Midbrain (tissue), 1 donor: ENCODE data around the gene TOP3A.

Source experiments
- DNase-seq: peaks from one replicate; lab custom pipeline; 2025; lab: John Stamatoyannopoulos, UW

The TOP3A gene

DNA sequence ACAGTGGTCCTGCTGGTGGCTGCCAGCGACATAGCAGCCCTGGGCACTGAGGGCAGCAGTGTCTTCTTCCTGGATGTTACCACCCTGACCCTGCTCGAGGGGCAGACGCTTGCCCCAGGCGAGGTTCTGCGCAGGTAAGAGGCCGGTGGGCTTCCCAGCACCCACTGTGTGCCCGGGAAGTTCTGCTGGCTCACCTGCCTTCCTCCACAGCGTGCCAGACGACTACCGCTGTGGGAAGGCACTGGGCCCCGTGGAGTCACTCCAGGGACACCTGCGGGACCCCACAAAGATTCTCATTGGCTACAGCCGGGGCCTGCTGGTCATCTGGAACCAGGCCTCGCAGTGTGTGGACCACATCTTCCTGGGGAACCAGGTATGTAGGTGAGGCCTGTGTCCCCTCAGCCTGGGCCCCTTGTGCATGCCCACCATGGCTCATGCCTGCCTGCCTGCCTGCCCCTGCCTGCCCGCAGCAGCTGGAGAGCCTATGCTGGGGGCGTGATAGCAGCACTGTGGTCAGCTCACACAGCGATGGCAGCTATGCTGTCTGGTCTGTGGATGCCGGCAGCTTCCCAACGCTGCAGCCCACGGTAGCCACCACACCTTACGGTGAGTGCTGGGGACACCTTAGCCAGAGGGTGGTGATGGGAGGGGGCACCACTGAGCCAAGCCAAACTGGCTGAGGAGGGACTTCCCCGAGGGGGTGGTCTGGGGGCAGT, 80.8 kb downstream of the TOP3A start:
- no peak for DNase-seq

DNA sequence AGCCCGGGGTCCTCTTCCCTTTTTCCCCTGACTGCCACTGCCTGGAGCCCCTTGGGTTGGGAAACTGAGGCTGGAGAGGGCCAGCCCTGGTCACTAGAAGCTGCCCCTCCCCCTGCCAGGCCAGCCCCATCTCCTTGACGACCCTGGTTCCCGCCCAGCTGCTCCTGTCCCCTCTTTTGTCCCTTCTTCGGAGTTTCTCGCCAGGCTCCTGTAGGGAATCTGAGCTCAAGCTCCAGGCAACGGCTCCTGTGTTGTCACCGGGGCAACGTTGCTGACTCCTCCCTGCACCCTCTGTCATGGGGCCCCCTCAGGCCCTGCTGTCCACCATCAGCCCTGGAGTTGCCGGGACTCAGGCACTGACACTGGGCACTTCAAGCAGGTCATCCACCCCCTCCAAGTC, 83.6 kb downstream of the TOP3A start:
- peak; percentile 37 for DNase-seq

DNA sequence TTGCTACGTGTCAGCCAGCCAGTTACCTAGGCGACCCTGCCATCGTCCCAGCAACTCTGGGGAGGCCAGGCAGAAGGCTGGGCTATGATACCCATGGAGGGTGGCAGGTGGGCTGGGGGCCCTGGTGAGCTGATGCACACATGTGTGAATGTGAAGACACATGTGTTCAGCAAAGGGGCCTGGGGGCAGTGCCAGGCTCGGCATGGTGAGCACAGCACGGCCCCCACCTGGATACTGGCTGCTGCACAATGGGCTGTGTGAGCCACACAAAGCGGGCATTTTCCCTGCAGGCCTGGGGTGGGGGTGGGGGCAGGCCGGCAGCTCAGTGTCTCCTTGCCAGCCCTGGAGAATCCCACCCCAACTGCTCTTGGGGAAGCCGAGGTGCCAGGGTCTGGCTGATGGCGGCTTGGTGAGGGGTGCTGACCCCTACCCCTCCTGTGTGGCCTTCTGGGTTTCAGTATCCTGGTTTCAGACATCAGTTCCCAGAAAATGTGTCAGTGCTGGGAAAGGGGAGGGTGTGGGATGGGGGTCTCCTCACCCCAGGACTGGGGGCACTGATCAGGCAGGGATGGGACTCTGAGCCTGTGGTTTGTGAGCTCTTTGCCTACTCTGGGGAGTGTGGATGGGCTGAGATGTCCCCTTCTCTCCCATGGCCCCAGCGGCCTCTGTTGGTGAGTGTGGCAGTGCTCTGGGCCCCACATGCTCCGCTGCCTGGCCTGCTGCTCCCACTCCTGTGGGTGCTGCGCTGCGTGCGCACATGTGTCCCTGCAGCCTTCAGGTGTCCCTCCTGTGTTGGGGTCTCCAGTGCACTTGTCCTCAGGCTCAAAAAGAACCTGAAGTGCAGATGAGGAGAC, 84.3 kb downstream of the TOP3A start:
- DNase-seq: peak; percentile 86

DNA sequence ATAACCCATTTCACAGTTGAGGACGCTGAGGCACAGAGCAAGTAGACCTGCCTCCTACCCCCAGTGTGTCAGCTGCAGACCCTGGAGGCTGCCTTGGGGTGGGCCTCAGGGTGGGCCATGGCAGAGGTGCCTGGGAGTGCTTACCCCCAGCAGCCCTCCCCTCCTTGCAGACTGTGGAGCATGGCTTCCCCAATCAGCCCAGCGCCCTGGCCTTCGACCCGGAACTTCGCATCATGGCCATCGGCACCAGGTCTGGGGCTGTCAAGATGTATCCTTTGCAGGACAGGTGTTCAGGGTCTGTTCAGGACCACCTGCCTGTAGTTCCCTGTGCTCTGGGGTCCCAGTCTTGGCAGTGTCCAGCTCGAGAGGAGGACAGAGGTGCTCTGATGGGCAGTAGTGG, 85.0 kb downstream of the TOP3A start:
- no peak for DNase-seq

DNA sequence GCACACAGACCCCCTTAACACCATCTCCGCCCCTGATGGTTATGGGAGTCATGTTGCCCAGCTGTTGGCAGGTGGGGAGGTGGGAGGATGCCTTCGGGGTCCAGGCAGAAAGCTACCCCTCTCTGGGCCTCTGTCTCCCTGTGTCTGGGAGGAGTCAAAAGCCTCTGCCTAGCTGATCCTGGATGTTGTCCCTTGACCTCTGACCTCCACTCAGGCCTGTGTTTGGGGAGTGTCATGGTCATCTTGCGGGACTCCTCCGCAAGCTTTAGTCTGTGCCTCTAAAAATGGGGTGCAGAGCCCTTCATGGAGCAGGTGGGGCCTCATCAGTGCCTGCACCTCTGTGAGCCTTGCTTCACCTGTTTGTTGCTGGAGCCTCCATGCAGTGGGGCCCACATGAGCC, 85.5 kb downstream of the TOP3A start:
- no peak for DNase-seq

DNA sequence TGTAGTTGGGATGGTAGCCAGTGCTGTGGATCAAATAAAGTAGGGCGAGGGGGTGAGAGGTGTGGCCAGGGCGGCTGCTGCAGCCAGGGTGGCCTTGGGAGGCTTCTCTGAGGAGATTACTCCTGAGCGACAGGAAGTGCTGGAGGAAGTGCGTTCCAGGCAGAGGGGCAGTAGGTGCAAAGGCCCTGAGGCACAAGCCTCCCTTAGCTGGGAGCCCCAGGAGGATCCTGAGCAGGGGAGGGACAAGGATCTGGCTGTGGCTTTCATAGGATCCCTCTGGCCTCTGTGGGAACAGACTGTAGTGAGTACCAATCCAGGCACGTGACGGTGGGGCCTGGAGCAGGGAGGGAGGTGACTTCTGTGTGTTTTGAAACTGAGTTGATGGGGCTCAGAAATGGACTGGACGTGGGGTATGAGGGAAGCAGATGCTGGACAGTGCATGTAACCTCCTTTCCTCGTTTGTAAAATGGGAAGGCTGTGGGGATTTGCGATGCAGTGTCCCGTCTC, 86.6 kb downstream of the TOP3A start:
- DNase-seq: no peak

DNA sequence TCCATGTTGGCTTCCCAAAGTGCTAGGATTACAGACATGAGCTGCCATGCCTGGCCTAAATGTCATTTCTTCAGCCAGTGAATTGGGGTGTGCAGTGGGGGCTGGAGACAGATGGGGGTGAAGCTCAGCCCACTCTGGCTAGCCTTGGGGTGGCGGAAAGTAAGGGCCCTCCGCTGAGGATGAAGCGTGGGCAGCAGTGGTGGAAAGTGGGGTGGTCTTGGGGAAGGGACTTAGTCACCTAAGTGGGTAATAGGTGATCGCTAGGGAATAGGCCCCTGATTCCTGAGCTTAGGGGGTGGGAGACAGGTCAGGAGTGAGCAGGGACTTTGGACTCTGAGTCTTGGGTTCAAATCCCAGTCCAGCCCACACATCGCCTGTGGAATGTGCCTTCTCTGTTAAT, 87.2 kb downstream of the TOP3A start:
- DNase-seq: no peak

DNA sequence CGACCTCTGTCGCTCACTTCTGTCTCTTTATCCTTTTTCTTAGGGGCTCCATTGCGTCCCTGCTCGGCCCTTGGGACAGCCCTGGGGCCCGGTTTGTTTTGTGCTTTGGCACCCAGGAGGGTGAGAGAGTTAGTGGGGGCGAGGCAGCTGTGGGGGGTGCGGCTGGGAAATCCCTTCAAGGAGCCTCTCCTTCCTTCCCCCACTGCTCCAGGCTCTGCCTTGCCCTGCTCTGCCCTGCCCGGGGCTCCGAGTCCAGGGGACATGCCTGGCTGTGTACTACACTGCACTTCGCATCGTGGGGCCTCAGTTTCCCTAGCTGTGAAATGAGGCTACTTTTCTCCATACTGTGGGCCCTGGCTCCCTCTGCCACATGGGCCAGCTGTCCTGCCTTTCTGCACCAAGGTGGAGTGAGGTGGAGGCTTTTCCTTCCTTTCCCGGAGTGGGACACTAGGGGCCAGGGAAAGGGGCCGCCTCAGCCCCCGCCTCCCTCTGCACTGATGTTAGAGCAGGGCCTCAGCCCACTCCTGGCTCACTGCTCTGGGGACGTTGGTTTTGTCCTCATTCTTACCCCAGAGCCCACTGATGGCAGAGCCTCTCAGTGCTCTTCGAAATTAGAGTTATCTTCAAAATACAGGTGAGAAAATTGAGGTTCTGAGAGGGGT, 88.4 kb downstream of the TOP3A start:
- no peak for DNase-seq

DNA sequence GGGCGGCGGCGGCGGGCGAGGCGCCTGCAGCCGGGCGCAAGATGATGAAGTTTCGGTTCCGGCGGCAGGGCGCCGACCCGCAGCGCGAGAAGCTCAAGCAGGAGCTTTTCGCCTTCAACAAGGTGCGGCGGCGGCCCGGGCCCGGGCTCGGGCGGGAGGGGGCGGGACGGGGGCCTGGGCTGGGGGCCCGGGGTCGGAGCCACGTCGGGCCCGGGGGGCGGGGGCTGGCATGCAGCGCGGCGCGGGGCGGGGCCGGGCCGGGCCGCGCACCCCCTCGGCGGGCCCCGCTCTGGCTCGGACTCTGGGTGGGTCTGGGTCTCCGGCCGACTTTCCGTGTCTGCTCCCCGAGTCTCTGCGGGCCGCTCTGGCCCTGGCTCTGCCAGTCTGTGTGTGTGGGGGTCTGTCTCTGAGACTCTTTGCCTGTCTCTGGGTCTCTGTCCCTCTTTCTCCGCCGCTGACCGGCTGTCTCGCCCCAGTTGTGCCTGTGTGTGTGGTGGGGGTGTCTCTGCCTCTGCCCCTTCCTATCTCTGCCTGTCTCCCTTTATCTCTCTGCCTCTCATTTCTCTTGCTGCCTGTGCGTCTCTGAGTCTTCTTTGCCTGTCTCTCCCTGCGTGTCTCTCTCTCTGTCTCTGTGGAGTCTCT, 89.0 kb downstream of the TOP3A start:
- no peak for DNase-seq

DNA sequence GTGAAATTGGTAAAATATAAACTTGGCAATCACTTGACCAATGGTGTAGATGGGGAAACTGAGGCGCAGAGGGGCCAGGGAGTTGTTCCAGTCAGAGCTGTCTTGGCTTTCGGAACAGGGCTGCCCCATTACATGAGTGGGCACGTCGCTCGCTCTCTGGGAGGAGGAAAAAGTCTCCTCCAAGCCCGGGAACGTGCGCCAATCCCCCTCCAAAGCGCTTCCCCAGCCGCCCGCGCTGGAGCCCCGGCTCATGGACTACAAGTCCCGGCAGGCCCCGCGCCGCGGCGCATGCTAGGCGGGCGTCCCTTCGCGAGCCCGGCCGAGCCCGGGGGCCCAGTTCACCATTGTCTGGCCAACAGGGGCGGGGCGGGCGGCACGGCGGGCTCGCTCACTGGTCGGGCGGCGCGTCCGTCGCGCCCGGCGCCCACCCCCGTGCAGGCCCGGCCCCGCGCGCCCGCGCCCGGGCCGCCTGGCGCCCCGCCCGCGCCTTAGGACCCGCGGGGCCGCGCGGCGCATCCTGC, 89.6 kb downstream of the TOP3A start, which contains the start of gene LLGL1:
Gene LLGL1 (plus strand): TSS at position 515 of the 521 bp plus-strand sequence. CDS start 48 bp downstream, outside the sequence.
- DNase-seq: peak; percentile 95

DNA sequence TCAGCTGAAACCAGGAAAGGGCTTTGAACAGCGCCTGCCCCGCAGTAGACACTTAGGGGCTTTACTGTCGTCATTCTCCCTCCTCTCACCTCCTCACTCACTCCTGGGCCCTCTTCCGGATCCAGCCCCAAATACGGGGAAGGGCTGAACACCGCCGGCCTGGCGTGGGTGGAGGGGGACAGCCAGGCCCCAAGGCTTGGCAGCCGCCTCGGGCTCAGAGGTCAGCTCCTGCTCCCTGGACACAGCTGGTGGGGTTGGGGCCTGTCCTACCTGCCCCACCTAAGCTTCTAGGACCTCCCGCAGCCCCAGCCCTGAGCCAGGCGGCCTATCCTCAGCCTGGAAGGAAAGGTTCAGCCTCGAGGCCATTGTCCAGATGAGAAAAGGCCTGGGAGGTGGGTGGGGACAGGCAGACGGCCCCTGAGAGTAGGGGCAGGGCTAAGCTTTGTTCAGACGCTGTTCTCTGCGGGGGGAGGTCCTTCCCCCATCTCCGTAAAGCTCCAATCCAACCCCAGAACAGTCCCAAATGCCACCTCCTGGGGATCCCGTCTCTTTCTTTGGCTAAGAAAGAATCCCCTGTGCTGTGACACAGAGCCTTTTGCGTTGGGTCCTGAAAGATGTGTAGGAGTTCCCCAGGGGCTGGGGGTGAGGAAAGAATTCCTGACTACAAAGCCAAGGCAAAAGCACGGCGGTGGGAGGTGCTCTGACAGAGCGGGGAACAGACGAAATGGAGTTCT, 90.2 kb downstream of the TOP3A start:
- no peak for DNase-seq

DNA sequence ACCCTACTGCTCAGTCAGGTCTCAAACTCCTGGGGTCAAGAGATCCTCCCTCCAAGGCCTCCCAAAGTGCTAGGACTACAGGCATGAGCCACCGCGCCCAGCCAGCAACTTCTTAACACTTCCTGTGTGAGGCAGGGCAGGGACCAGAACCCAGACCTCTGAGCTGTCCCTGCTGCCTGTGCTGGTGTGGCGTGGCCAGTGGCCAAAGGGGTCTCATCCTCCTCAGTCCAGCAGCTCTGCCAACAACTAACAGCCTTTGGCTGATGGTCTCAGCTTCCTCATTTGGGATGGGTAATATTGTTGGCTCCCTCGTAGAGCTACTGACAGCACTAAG, 90.8 kb downstream of the TOP3A start:
- DNase-seq: no peak
